ENCODE data around the gene AFF3. TPM values are rescaled to one million over a fixed set of nuclear protein-coding genes. Genes with fewer than 3 reads are reported as not detected.

AFF3 gene
- total RNA-seq, 1 experiment from 2014 or later, result 0.61 TPM

GRCh38 chr2:100119235-100119634 is 23.2 kb downstream of the AFF3 start:
- no peak overlapping the region for H3K4me2 ChIP-seq (ENCODE audit: low read length)
- H3K27ac ChIP-seq (ENCODE audit: low read depth, low read length), result no peak overlapping the region
- H3K79me2 ChIP-seq (ENCODE audit: insufficient read depth, low read length), result no peaks in the 10 kb centered on the region
- H4K20me1 ChIP-seq (ENCODE audit: insufficient read depth), result no peaks in the 10 kb centered on the region
- RAD21 ChIA-PET (ENCODE audit: low non-redundant PET in 1 of 2, low total read pairs in 2 of 2, uncharacterized antibody in 2 of 2, unreplicated experiment in 2 of 2), result no interaction called here
- peaks cover 0 to 3% of the 10 kb centered on the region in 2 experiments; a peak in 1 of 4 replicates for H3K9me3 ChIP-seq (ENCODE audit: control insufficient read depth in 1 of 2, insufficient read depth in 1 of 2, low read depth in 1 of 2, low read length in 2 of 2)
- H3K9ac ChIP-seq (ENCODE audit: low read length), result no peak overlapping the region
- no peak for ATAC-seq
- CTCF ChIA-PET, result no interaction called here
- no peaks in the 10 kb centered on the region for H3K9me2 ChIP-seq (ENCODE audit: insufficient read depth)
- DNase-seq (ENCODE audit: low read depth, low spot score), result no peak
- H3K36me3 ChIP-seq (ENCODE audit: control insufficient read depth in 1 of 2, insufficient read depth in 2 of 2, low read length in 2 of 2), result no peaks in the 10 kb centered on the region
- intact Hi-C loops (cut with micrococcal nuclease), result no loop called here
- BruUV-seq (replicated peaks), result no TSS peak
- no peak overlapping the region for H3K4me3 ChIP-seq (replicated peaks in 1 of 2; ENCODE audit: low read depth in 1 of 2, low read length in 2 of 2)
- no peak overlapping the region for H2AFZ ChIP-seq (ENCODE audit: low read depth, low read length, poor library complexity, severe bottlenecking)
- POLR2A ChIA-PET, result no interaction called here
- no peaks in the 10 kb centered on the region for H3K27me3 ChIP-seq (ENCODE audit: insufficient read depth, low read length)
- TF ChIP-seq TCF7L2 (IDR thresholded peaks at IDR 0.05; ENCODE audit: borderline replicate concordance, extremely low read depth, insufficient read depth, insufficient read length), result no peak
- TF ChIP-seq CTCF (IDR thresholded peaks at IDR 0.05 in 2 of 3, conservative IDR thresholded peaks at IDR 0.05 in 1 of 3; ENCODE audit: borderline replicate concordance in 1 of 3, insufficient read depth in 1 of 3, low read depth in 2 of 3, low read length in 2 of 3), result no peak
- no peak for TF ChIP-seq EGR1 (IDR thresholded peaks at IDR 0.05; ENCODE audit: low read depth)
- no peak for TF ChIP-seq ELF1 (IDR thresholded peaks at IDR 0.05; ENCODE audit: borderline replicate concordance, low read depth)
- no peak for TF ChIP-seq MAX (IDR thresholded peaks at IDR 0.05)
- no peak for TF ChIP-seq ZBTB33 (IDR thresholded peaks at IDR 0.05; ENCODE audit: extremely low read depth, insufficient replicate concordance, low read length)
- no peak for TF ChIP-seq RAD21 (IDR thresholded peaks at IDR 0.05; ENCODE audit: low read depth)
- no peak for TF ChIP-seq POLR2AphosphoS5 (IDR thresholded peaks at IDR 0.05; ENCODE audit: low read depth, low read length)
- TF ChIP-seq CEBPB (IDR thresholded peaks at IDR 0.05; ENCODE audit: low read depth), result no peak
- TF ChIP-seq ATF3 (IDR thresholded peaks at IDR 0.05), result no peak
- TF ChIP-seq ZFX (IDR thresholded peaks at IDR 0.05), result no peak
- no peak for TF ChIP-seq FOSL1 (IDR thresholded peaks at IDR 0.05; ENCODE audit: low read depth)
- no peak for TF ChIP-seq YY1 (IDR thresholded peaks at IDR 0.05; ENCODE audit: extremely low read depth, insufficient replicate concordance, low read depth, low read length)
- no peak for TF ChIP-seq EZH2 (IDR thresholded peaks at IDR 0.05)
- no peak for TF ChIP-seq ZNF274 (IDR thresholded peaks at IDR 0.05; ENCODE audit: low read depth, low read length)
- TF ChIP-seq POLR2A (IDR thresholded peaks at IDR 0.05; ENCODE audit: borderline replicate concordance, extremely low read depth, insufficient read depth, insufficient read length), result no peak
- no peak for TF ChIP-seq SRF (IDR thresholded peaks at IDR 0.05; ENCODE audit: low read depth)
- TF ChIP-seq SIN3A (IDR thresholded peaks at IDR 0.05; ENCODE audit: low read depth), result no peak
- H3K4me1 ChIP-seq (ENCODE audit: control insufficient read depth in 1 of 2, insufficient read depth in 2 of 2, low read length in 2 of 2), result no peaks in the 10 kb centered on the region

Data from HCT116 (cell line).